Ishikawa (cell line): ENCODE measurements around the gene RNPEP.

Experiments
- CEBPB ChIP-seq: IDR thresholded peaks from 2 replicates; pipeline ENCODE4 v1.6.1; 2012
- CREB1 ChIP-seq: IDR thresholded peaks from 2 replicates; pipeline ENCODE4 v1.6.1; 2012; ENCODE audit warnings: low read depth
- EGR1 ChIP-seq: IDR thresholded peaks from 2 replicates; pipeline ENCODE4 v1.6.1; 2012
- EP300 ChIP-seq: IDR thresholded peaks from 2 replicates; pipeline ENCODE4 v1.6.1; 2012; ENCODE audit warnings: borderline replicate concordance
- FOXM1 ChIP-seq: IDR thresholded peaks from 2 replicates; pipeline ENCODE4 v1.6.1; 2012; ENCODE audit warnings: low read depth, borderline replicate concordance
- NFIC ChIP-seq: IDR thresholded peaks from 2 replicates; pipeline ENCODE4 v1.6.1; 2012
- RAD21 ChIP-seq: IDR thresholded peaks from 2 replicates; pipeline ENCODE4 v1.6.1; 2012; ENCODE audit warnings: low read depth
- REST ChIP-seq: IDR thresholded peaks from 2 replicates; pipeline ENCODE4 v1.6.1; 2012; ENCODE audit warnings: low read depth, mild to moderate bottlenecking
- TAF1 ChIP-seq: IDR thresholded peaks from 2 replicates; pipeline ENCODE4 v1.6.1; 2012; ENCODE audit warnings: low read depth, mild to moderate bottlenecking
- TCF12 ChIP-seq: IDR thresholded peaks from 2 replicates; pipeline ENCODE4 v1.6.1; 2012; ENCODE audit warnings: low read depth
- TEAD4 ChIP-seq: IDR thresholded peaks from 2 replicates; pipeline ENCODE4 v1.6.1; 2012
- YY1 ChIP-seq: IDR thresholded peaks from 2 replicates; pipeline ENCODE4 v1.6.1; 2012; ENCODE audit warnings: low read depth
- ZBTB7A ChIP-seq: IDR thresholded peaks from 2 replicates; pipeline ENCODE4 v1.6.1; 2012; ENCODE audit warnings: low read depth
- TF ChIP-seq, protein P1 (sequence below): IDR thresholded peaks from 2 replicates; pipeline ENCODE4 v1.6.1; 2012
- TF ChIP-seq, protein P2 (sequence below): IDR thresholded peaks from 2 replicates; pipeline ENCODE4 v1.6.1; 2012

RNPEP gene

GRCh38 chr1:202037706-202038296 lies 55.4 kb downstream of the RNPEP start:
- TF ChIP-seq, protein P1, sequence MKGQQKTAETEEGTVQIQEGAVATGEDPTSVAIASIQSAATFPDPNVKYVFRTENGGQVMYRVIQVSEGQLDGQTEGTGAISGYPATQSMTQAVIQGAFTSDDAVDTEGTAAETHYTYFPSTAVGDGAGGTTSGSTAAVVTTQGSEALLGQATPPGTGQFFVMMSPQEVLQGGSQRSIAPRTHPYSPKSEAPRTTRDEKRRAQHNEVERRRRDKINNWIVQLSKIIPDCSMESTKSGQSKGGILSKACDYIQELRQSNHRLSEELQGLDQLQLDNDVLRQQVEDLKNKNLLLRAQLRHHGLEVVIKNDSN: no peak
- TF ChIP-seq, protein P2, sequence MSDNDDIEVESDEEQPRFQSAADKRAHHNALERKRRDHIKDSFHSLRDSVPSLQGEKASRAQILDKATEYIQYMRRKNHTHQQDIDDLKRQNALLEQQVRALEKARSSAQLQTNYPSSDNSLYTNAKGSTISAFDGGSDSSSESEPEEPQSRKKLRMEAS: no peak
- no peak for TF ChIP-seq TCF12
- no peak for TF ChIP-seq NFIC
- TF ChIP-seq YY1: no peak
- TF ChIP-seq FOXM1: no peak
- TF ChIP-seq TEAD4: no peak
- TF ChIP-seq CEBPB: no peak

GRCh38 chr1:202038688-202039346 lies 56.4 kb downstream of the RNPEP start:
- TF ChIP-seq CREB1 (no peak), RAD21 (no peak), CEBPB (no peak), YY1 (no peak), EP300 (no peak), ZBTB7A (no peak), REST (no peak), NFIC (no peak), TEAD4 (no peak)
- TF ChIP-seq, protein P1: no peak
- TF ChIP-seq, protein P2: no peak

DNA sequence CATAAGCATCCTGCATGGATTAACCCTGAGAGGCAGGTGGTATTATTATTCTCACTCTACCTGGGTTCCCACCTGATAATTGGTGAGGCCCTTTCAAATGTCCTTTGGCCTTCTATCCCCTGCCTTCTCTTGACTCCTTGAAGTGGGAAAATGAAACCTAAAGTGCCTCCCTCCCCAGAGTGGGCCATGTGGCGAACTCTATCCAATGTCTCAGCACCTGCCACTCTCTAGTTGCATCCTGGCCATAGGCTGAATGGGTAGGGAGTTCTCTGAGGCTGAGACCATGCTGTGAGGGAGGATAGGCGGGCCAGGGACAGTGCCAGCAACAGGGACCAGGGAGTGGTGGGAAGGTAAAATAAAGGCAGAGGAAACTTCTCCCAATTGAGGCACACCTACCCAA lies 63.3 kb downstream of the RNPEP start:
- TF ChIP-seq FOXM1 (no peak), CREB1 (no peak), RAD21 (no peak), ZBTB7A (no peak), EP300 (no peak), CEBPB (no peak), EGR1 (no peak), TAF1 (no peak), NFIC (no peak), REST (no peak)

GRCh38 chr1:202046227-202046626 lies 63.8 kb downstream of the RNPEP start:
- TF ChIP-seq ZBTB7A: 0 out of 2 replicates have a peak, but pooled peaks have one; percentile 20
- peak; percentile 90; the same call in 1 of the 2 replicates for TF ChIP-seq EP300
- peak; percentile 48 for TF ChIP-seq RAD21
- TF ChIP-seq TEAD4: peak; percentile 80
- TF ChIP-seq, protein P2: peak; percentile 75
- TF ChIP-seq, protein P1: no peak
- peak; percentile 97 for TF ChIP-seq TCF12
- peak; percentile 99 for TF ChIP-seq NFIC
- TF ChIP-seq YY1: peak; percentile 62; the same call in 1 of the 2 replicates
- no peak for TF ChIP-seq CREB1
- peak; percentile 37; the same call in 1 of the 2 replicates for TF ChIP-seq CEBPB
- no peak for TF ChIP-seq TAF1
- no peak for TF ChIP-seq REST
- peak; percentile 70; the same call in 1 of the 2 replicates for TF ChIP-seq FOXM1
- TF ChIP-seq EGR1: no peak
